GM23338 (cell line): ENCODE measurements around the gene PLET1.

Experiments used
- CREB1 ChIP-seq: fragments of 250-450 bp; sonication (Bioruptor Pico); IDR thresholded peaks from 2 replicates; pipeline ENCODE4 v1.5.0; 2020; ENCODE audit warnings: low read depth, mild to moderate bottlenecking, moderate library complexity
- CTCF ChIP-seq, 2 experiments: fragments of 200-600 bp in 1 of 2; sonication (generic) in 1 of 2; conservative IDR thresholded peaks; 2 replicates each; pipeline versions ENCODE4 v1.5.1 to v1.6.1; 2016 to 2017; ENCODE audit warnings: antibody characterized with exemption in 2 of 2, low read depth in 2 of 2, mild to moderate bottlenecking in 2 of 2, moderate library complexity in 1 of 2
- EZH2 ChIP-seq: fragments of 200-600 bp; sonication (generic); IDR thresholded peaks from one replicate; pipeline ENCODE4 v1.8.0; 2017; ENCODE audit warnings: antibody characterized with exemption, mild to moderate bottlenecking, low read depth; ENCODE audit not compliant: unreplicated experiment
- EZH2phosphoT487 ChIP-seq: fragments of 200-600 bp; sonication (generic); IDR thresholded peaks from one replicate; pipeline ENCODE4 v1.8.1; 2018; ENCODE audit warnings: antibody characterized with exemption; ENCODE audit not compliant: unreplicated experiment
- JUNB ChIP-seq: IDR thresholded peaks from one replicate; pipeline ENCODE4 v1.6.1; 2016; ENCODE audit warnings: antibody characterized with exemption; ENCODE audit not compliant: unreplicated experiment
- NANOG ChIP-seq: IDR thresholded peaks from 2 replicates; pipeline ENCODE4 v1.6.1; 2016; ENCODE audit warnings: antibody characterized with exemption, borderline replicate concordance
- POLR2AphosphoS5 ChIP-seq: IDR thresholded peaks from 2 replicates; pipeline ENCODE4 v1.6.1; 2016; ENCODE audit warnings: antibody characterized with exemption, low read depth
- STAT1 ChIP-seq: IDR thresholded peaks from one replicate; pipeline ENCODE4 v1.6.1; 2016; ENCODE audit warnings: antibody characterized with exemption; ENCODE audit not compliant: unreplicated experiment
- ZNF114 ChIP-seq: fragments of 250-450 bp; sonication (Bioruptor Pico); IDR thresholded peaks from 2 replicates; pipeline ENCODE4 v1.5.0; 2020; ENCODE audit warnings: mild to moderate bottlenecking, moderate library complexity
- ZNF331 ChIP-seq: fragments of 250-450 bp; sonication (Bioruptor Pico); IDR thresholded peaks from 2 replicates; pipeline ENCODE4 v1.5.0; 2020; ENCODE audit warnings: low read depth, mild to moderate bottlenecking, moderate library complexity
- TF ChIP-seq, protein P1 (sequence below): IDR thresholded peaks from 2 replicates; pipeline ENCODE4 v1.6.1; 2016; ENCODE audit warnings: antibody characterized with exemption
- TF ChIP-seq, protein P2 (sequence below): IDR thresholded peaks from one replicate; pipeline ENCODE4 v1.6.1; 2018; ENCODE audit warnings: antibody characterized with exemption; ENCODE audit not compliant: unreplicated experiment
- TF ChIP-seq, protein P3 (sequence below): fragments of 250-450 bp; sonication (Bioruptor Pico); IDR thresholded peaks from 2 replicates; pipeline ENCODE4 v1.5.0; 2020; ENCODE audit warnings: mild to moderate bottlenecking, moderate library complexity

DNA sequence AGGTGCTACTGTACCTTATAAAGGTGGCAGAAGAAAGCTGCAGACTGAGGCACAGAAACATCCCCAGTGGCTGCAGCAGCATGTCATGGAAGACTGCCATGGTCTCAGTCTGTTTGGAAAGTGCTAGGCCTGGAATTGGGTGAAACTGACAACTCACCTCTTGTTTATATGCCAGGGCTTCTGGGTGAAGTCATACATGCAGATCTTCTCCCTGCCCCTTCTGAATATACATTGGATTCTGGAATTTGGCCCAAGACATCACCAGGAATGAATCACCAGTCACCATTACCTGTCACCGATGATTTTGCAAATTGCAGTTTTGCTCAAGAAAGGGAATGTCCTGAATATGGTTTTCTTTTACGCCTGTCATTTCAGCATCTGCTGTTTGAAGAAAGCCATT is at the start of gene PLET1:
- TF ChIP-seq CTCF (conservative IDR thresholded peaks at IDR 0.05; ENCODE audit: low read depth in 2 of 2): no peak
- no peak for TF ChIP-seq EZH2
- TF ChIP-seq EZH2phosphoT487: no peak
- TF ChIP-seq CREB1 (CRISPR knock-in tag): no peak
- TF ChIP-seq JUNB: no peak
- TF ChIP-seq POLR2AphosphoS5: no peak
- TF ChIP-seq, protein P1, sequence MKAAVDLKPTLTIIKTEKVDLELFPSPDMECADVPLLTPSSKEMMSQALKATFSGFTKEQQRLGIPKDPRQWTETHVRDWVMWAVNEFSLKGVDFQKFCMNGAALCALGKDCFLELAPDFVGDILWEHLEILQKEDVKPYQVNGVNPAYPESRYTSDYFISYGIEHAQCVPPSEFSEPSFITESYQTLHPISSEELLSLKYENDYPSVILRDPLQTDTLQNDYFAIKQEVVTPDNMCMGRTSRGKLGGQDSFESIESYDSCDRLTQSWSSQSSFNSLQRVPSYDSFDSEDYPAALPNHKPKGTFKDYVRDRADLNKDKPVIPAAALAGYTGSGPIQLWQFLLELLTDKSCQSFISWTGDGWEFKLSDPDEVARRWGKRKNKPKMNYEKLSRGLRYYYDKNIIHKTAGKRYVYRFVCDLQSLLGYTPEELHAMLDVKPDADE: no peak
- no peak for TF ChIP-seq ZNF114 (CRISPR knock-in tag)
- TF ChIP-seq, protein P2, sequence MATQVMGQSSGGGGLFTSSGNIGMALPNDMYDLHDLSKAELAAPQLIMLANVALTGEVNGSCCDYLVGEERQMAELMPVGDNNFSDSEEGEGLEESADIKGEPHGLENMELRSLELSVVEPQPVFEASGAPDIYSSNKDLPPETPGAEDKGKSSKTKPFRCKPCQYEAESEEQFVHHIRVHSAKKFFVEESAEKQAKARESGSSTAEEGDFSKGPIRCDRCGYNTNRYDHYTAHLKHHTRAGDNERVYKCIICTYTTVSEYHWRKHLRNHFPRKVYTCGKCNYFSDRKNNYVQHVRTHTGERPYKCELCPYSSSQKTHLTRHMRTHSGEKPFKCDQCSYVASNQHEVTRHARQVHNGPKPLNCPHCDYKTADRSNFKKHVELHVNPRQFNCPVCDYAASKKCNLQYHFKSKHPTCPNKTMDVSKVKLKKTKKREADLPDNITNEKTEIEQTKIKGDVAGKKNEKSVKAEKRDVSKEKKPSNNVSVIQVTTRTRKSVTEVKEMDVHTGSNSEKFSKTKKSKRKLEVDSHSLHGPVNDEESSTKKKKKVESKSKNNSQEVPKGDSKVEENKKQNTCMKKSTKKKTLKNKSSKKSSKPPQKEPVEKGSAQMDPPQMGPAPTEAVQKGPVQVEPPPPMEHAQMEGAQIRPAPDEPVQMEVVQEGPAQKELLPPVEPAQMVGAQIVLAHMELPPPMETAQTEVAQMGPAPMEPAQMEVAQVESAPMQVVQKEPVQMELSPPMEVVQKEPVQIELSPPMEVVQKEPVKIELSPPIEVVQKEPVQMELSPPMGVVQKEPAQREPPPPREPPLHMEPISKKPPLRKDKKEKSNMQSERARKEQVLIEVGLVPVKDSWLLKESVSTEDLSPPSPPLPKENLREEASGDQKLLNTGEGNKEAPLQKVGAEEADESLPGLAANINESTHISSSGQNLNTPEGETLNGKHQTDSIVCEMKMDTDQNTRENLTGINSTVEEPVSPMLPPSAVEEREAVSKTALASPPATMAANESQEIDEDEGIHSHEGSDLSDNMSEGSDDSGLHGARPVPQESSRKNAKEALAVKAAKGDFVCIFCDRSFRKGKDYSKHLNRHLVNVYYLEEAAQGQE: no peak
- no peak for TF ChIP-seq ZNF331 (CRISPR knock-in tag)
- no peak for TF ChIP-seq NANOG
- TF ChIP-seq STAT1: no peak
- TF ChIP-seq, protein P3, sequence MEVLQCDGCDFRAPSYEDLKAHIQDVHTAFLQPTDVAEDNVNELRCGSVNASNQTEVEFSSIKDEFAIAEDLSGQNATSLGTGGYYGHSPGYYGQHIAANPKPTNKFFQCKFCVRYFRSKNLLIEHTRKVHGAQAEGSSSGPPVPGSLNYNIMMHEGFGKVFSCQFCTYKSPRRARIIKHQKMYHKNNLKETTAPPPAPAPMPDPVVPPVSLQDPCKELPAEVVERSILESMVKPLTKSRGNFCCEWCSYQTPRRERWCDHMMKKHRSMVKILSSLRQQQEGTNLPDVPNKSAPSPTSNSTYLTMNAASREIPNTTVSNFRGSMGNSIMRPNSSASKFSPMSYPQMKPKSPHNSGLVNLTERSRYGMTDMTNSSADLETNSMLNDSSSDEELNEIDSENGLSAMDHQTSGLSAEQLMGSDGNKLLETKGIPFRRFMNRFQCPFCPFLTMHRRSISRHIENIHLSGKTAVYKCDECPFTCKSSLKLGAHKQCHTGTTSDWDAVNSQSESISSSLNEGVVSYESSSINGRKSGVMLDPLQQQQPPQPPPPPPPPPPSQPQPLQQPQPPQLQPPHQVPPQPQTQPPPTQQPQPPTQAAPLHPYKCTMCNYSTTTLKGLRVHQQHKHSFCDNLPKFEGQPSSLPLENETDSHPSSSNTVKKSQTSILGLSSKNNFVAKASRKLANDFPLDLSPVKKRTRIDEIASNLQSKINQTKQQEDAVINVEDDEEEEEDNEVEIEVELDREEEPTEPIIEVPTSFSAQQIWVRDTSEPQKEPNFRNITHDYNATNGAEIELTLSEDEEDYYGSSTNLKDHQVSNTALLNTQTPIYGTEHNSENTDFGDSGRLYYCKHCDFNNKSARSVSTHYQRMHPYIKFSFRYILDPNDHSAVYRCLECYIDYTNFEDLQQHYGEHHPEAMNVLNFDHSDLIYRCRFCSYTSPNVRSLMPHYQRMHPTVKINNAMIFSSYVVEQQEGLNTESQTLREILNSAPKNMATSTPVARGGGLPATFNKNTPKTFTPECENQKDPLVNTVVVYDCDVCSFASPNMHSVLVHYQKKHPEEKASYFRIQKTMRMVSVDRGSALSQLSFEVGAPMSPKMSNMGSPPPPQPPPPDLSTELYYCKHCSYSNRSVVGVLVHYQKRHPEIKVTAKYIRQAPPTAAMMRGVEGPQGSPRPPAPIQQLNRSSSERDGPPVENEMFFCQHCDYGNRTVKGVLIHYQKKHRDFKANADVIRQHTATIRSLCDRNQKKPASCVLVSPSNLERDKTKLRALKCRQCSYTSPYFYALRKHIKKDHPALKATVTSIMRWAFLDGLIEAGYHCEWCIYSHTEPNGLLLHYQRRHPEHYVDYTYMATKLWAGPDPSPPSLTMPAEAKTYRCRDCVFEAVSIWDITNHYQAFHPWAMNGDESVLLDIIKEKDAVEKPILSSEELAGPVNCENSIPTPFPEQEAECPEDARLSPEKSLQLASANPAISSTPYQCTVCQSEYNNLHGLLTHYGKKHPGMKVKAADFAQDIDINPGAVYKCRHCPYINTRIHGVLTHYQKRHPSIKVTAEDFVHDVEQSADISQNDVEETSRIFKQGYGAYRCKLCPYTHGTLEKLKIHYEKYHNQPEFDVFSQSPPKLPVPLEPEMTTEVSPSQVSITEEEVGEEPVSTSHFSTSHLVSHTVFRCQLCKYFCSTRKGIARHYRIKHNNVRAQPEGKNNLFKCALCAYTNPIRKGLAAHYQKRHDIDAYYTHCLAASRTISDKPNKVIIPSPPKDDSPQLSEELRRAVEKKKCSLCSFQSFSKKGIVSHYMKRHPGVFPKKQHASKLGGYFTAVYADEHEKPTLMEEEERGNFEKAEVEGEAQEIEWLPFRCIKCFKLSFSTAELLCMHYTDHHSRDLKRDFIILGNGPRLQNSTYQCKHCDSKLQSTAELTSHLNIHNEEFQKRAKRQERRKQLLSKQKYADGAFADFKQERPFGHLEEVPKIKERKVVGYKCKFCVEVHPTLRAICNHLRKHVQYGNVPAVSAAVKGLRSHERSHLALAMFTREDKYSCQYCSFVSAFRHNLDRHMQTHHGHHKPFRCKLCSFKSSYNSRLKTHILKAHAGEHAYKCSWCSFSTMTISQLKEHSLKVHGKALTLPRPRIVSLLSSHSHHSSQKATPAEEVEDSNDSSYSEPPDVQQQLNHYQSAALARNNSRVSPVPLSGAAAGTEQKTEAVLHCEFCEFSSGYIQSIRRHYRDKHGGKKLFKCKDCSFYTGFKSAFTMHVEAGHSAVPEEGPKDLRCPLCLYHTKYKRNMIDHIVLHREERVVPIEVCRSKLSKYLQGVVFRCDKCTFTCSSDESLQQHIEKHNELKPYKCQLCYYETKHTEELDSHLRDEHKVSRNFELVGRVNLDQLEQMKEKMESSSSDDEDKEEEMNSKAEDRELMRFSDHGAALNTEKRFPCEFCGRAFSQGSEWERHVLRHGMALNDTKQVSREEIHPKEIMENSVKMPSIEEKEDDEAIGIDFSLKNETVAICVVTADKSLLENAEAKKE (CRISPR knock-in tag): no peak
